Measurements from ENCODE around the gene TUBA4A.
"Not testable (repeated sequence)": the region's sequence is repeated elsewhere in the genome, so short reads cannot be mapped to it uniquely, and the experiment has no call there.

Gene TUBA4A

GRCh38 chr2:219266886-219267285 is 13.2 kb upstream of the TUBA4A start:
- no peak for DNase-seq

GRCh38 chr2:219266232-219266631 is 12.5 kb upstream of the TUBA4A start:
- no peak for DNase-seq

GRCh38 chr2:219261024-219261855 is 7.5 kb upstream of the TUBA4A start:
- DNase-seq: no peak

- not testable (repeated sequence) for DNase-seq
These were observed 5.2 kb upstream of the TUBA4A start for GRCh38 chr2:219258942-219259341.

GRCh38 chr2:219254590-219255201 is 978 bp upstream of the TUBA4A start:
- no peak for DNase-seq

- no peak for DNase-seq
These were observed 592 bp downstream of the TUBA4A start, which contains the start of gene TUBA4B for GRCh38 chr2:219252900-219253752. Gene TUBA4B, plus strand, starts transcription at chr2:219253243. Its CDS starts 165 bp downstream, at chr2:219253408.

- DNase-seq: peak; percentile 6
These were observed 1.2 kb downstream of the TUBA4A start for GRCh38 chr2:219252570-219252899.

GRCh38 chr2:219252084-219252483 is 1.6 kb downstream of the TUBA4A start:
- no peak for DNase-seq

- no peak for DNase-seq
These were observed 2.1 kb downstream of the TUBA4A start for GRCh38 chr2:219251656-219252055.

- DNase-seq: no peak
These were observed 3.5 kb downstream of the TUBA4A start for GRCh38 chr2:219250049-219250781.

- peak; percentile 98 for DNase-seq
These were observed 4.3 kb downstream of the TUBA4A start for GRCh38 chr2:219249203-219249980.

GRCh38 chr2:219248845-219249202 is 4.9 kb downstream of the TUBA4A start:
- DNase-seq: no peak

- no peak for DNase-seq
These were observed 5.8 kb downstream of the TUBA4A start for GRCh38 chr2:219247678-219248642.

GRCh38 chr2:219246559-219246958 is 7.2 kb downstream of the TUBA4A start:
- DNase-seq: no peak

GRCh38 chr2:219245899-219246230 is 7.9 kb downstream of the TUBA4A start:
- no peak for DNase-seq

- DNase-seq: peak; percentile 80
These were observed 8.4 kb downstream of the TUBA4A start, which contains the start of the genes GLB1L and STK16 for GRCh38 chr2:219245148-219245898. Gene GLB1L, minus strand, starts transcription at chr2:219245444. Its CDS starts 1,871 bp downstream, at chr2:219243573. Gene STK16, plus strand, starts transcription at chr2:219245479. Its CDS starts 521 bp downstream, at chr2:219246000.

GRCh38 chr2:219244789-219245147 is 8.9 kb downstream of the TUBA4A start:
- DNase-seq: no peak

GRCh38 chr2:219243291-219243761 is 10.4 kb downstream of the TUBA4A start:
- DNase-seq: no peak

- DNase-seq: no peak
These were observed 19.4 kb downstream of the TUBA4A start for GRCh38 chr2:219234331-219234730.

GRCh38 chr2:219230059-219230540 is 23.6 kb downstream of the TUBA4A start:
- DNase-seq: no peak

All from DMS153 (cell line).